GM18517 (cell line): ENCODE data around the gene OR6N2.

ENCODE experiments used
- ATAC-seq: cut with Tn5 transposase; IDR thresholded peaks from one replicate; pipeline ENCODE4 v1.9.1; 2021; ENCODE audit warnings: mild to moderate bottlenecking, moderate library complexity; ENCODE audit not compliant: unreplicated experiment

Gene OR6N2, protein sequence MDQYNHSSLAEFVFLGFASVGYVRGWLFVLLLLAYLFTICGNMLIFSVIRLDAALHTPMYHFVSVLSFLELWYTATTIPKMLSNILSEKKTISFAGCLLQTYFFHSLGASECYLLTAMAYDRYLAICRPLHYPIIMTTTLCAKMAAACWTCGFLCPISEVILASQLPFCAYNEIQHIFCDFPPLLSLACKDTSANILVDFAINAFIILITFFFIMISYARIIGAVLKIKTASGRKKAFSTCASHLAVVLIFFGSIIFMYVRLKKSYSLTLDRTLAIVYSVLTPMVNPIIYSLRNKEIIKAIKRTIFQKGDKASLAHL

DNA sequence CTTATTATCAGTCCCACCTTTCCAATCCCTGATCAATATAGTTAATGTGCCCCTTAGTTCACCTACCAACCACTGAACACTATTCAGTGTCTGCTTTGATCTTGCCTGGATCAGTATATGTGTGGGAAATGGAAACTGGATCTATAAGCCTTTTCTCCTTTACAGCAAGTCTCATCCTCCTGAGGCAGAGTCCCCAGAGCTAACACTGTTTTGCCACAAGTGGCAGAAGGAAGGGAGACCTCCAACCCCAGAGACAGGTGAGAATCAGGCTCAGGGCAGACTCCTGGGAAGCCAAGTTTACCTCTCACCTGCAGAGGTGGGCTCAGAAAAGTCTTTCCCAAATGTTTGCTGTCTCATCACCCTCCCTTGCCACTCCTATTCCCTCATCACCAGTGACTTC lies at the start of gene OR6N2:
Gene OR6N2, minus strand, starts transcription at position 101 of the 400 bp plus-strand sequence. CDS start 3,569 bp downstream, outside the sequence.
- ATAC-seq: no peak

- ATAC-seq: peak; percentile 51
Measured at GRCh38 chr1:158830074-158830677, 49.2 kb upstream of the OR6N2 start.

- no peak for ATAC-seq
Measured at GRCh38 chr1:158821723-158822122, 40.7 kb upstream of the OR6N2 start.

DNA sequence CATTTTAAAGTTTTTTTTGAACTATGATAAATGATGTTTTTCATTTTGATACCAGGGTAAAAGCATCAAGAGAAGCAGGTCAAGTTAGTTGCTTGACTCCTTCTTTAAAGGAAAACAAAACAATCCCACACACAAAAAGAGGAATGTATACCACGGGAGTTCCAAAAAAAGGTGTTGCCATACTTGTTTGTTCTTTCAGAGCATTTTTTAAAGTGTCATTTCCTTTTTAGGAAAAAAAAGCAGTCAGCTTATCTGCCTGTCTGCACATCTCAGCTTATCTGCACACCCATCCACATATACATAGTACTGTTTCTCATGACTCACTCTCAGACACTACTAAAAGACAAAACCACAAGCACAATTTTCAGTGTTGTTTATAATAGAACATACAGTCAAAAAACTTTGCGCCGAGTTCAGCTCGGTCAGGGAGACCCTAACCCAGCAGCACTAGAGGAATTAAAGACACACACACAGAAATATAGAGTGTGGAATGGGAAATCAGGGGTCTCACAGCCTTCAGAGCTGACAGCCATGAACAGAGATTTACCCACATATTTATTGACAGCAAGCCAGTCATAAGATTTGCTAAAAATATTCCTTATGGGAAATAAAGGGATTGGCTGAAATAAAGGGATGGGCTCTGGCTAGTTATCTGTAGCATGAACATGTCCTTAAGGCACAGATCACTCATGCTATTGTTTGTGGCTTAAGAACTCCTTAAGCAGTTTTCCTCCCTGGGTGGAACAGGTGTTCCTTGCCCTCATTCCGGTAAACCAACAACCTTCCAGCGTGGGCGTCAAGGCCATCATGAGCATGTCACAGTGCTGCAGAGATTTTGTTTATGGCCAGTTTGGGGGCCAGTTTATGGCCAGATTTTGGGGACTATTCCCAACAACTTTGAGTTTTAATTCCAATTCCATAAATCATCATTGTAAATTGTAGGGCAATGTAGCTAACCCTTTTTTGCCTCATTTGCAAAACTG lies 38.7 kb upstream of the OR6N2 start:
- ATAC-seq: peak; percentile 71

DNA sequence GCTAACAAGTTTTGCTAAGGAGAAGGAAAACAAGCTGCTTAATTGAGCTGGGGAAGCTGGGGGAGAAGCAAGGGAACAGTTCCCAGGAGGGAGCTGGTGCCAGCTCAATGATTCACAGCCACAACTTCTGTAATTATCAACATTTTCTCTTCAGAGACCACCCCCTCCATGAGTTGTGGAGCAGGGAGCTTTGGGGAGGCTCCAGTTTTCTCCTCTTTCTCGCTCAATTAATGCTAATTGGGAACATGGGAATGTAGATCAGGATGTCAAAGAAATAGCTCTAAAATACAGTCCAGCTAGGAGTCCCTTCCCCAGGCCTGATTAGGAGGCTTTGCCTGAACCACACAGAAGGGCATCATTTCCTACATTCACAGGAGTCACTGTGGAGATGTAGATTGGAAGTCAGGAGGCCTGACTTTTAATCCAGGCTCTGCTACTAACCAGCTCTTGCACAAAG lies 38.0 kb upstream of the OR6N2 start:
- no peak for ATAC-seq

DNA sequence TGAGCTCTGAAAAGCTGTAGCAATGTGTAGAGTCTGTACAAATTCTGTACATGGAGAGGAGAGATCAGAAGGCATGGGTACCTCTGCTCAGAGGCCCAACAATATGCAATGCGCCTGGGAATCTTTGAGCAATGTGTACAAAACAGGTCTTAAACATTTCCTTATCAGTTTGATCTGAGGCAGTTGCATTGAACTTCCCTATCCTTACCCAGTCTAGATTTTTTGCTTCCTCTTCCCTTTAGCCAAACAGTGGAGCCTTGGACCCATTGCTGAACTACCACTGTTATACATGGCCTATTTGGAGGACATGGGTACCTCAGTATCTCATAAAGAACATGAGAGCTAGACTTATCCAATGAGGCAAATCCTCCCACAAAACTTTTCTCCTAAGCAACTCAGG lies 37.6 kb upstream of the OR6N2 start:
- ATAC-seq: no peak

- ATAC-seq: no peak
Measured at GRCh38 chr1:158814970-158815369, 34.0 kb upstream of the OR6N2 start.

DNA sequence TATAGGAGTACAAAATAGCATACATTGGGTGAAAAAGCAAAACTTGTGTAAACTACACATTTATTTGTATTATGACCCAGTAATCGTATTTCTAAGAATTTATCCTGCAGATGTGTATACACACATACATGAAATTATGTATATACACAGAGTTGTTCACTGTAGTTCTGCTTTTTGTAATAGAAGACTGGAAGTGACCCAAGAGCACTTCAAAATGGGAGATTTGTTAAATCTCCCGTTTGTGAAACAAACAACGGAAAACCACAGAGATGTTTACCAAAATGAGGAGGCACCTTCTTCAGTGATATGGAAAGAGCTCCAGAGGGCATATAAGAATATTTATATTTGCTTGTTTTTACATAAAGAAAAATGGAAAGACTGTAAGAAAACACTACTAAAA lies 32.2 kb upstream of the OR6N2 start:
- no peak for ATAC-seq

- ATAC-seq: no peak
Measured at GRCh38 chr1:158812336-158812735, 31.3 kb upstream of the OR6N2 start.

DNA sequence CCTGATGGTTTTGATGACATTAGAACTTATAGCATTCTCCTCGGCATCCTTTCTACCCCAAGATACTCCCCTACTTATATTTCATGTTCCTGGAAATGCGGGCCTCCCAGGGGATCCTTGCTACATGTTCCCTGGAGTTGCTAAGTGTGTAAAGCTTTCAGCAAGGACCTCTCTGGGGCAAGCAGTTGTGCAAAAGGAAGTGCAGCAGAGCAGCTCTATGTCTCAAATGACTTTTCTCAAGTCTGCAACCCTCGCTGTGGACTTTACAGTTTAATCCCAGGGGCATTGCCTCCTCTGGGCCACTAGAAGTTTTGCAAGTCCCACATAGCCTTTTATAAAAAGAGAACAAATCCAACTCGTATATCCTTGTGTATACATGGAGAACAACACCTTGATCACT lies 29.3 kb upstream of the OR6N2 start:
- no peak for ATAC-seq

- ATAC-seq: no peak
Measured at GRCh38 chr1:158809862-158810261, 28.9 kb upstream of the OR6N2 start.

DNA sequence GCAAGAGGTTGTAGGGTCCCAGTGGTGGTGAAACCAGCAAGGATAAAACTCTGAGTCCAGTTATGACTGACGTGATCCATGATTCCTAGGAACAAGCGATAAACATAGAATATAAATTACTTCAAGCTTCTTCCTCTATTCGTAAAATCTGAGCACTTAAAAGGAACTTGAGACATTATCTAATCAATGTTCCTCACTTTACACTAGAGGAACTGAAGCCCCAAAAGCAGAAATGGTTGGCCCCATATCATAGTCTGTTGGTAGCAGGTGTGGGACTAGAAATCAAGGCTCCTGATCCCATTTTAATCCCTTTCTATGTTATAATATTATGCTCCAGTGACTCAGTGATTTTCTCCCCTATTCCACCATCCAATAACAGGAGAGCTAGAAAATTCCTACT lies 28.3 kb upstream of the OR6N2 start:
- ATAC-seq: no peak

GRCh38 chr1:158806916-158807536 lies 26.0 kb upstream of the OR6N2 start:
- no peak for ATAC-seq

- ATAC-seq: no peak
Measured at GRCh38 chr1:158803678-158804077, 22.7 kb upstream of the OR6N2 start.

- no peak for ATAC-seq
Measured at GRCh38 chr1:158801396-158801795, 20.4 kb upstream of the OR6N2 start.

DNA sequence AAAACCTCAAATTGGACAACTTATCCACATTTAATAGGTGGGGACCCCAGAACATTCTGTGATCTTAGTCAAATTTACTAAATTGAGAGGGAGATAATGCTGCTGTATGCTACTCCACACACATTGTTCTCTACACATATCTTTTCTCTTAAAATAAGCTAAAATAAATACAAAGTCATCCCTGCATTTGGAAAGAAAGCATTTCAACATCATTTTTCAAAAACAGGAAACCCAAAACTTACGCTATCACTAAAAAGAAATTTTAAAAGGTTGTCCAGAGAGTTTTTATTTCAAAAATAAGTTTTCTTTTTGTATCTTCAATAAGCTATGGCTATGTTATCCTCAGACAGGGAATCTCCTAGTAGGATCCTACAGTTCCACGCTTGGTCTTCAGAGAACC lies 19.5 kb upstream of the OR6N2 start:
- ATAC-seq: no peak

DNA sequence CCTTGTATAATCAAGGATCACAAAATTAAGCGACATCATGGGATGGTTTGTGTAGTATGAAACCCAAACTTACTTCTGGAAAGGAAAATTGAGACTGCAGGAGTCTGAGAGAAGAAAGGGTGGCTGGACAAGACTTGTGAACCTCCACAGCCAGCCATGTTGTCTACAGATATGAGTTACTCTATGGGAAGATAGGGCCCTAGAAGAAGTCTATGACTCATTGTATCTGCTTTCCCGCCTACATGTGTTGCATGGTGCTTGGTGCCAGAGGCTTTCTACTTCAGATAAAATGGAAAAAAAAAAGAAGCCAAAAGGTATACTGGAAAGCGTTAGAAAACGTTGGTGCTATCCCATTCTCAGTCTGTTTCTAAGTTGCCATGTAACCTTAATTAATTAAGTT lies 18.7 kb upstream of the OR6N2 start:
- no peak for ATAC-seq

- ATAC-seq: no peak
Measured at GRCh38 chr1:158798531-158798930, 17.5 kb upstream of the OR6N2 start.

DNA sequence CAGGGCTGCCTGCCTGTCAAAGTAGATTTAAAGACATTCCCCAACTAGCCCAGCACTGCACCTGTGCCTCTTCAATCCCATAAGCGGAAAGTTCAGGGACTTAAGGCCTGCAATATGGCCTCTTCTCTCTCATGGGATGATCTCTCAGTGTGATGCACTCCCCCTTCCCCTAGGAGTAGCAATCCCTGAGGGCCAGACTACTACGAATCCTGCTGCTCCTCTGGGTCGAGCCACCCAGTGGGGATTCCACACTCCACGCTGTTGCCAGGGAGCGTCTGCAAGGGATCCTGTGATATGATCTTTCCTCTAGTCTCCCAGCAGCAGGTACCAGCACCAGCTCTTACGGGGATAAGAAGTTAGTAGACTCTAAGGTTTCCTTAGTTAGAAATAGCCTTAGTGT lies 13.2 kb upstream of the OR6N2 start:
- no peak for ATAC-seq

- no peak for ATAC-seq
Measured at GRCh38 chr1:158793604-158794003, 12.6 kb upstream of the OR6N2 start.
